ENCODE data around the gene BORCS6.

BORCS6 gene

DNA sequence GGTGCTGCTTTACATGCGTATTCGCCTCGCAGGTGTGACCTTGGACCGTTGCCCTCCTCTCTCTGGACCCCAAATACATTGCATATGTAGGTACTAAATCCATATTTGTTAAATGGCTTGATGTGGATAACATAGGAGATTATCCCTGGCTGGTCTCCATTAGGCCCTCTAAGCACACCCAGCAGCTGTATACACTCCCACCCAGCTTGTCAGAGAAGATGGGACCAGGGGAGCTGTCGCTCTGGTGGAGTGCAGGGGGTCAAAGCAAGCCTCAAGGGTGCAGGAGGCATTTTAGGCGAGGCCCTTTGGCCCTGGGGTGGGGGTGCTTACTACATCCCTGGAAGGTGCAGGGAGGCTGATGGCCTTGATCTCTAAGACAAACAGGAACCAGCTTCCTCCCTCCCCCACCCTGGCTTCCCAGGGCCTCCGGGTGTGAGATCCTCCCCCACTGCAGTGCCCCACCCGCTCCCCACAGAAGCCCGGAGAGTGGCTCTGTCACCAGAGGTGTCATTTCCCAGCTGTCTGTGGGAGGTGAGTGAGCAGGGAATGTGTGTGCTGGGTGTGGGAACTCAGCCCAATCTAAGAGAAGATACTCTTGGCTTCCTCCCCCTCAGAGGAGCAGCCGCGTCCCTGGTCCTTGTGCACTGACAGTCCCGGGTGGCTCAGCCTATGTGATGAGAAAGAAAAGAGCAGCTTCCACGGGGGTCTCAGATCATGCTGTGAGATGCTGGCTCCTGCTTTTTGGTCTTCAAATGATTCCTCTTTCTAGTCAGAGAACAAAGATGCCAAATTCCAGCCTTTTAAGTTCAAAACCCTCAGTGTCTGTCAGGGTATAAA is 25.8 kb downstream of the BORCS6 start:
- TF ChIP-seq, protein P1, sequence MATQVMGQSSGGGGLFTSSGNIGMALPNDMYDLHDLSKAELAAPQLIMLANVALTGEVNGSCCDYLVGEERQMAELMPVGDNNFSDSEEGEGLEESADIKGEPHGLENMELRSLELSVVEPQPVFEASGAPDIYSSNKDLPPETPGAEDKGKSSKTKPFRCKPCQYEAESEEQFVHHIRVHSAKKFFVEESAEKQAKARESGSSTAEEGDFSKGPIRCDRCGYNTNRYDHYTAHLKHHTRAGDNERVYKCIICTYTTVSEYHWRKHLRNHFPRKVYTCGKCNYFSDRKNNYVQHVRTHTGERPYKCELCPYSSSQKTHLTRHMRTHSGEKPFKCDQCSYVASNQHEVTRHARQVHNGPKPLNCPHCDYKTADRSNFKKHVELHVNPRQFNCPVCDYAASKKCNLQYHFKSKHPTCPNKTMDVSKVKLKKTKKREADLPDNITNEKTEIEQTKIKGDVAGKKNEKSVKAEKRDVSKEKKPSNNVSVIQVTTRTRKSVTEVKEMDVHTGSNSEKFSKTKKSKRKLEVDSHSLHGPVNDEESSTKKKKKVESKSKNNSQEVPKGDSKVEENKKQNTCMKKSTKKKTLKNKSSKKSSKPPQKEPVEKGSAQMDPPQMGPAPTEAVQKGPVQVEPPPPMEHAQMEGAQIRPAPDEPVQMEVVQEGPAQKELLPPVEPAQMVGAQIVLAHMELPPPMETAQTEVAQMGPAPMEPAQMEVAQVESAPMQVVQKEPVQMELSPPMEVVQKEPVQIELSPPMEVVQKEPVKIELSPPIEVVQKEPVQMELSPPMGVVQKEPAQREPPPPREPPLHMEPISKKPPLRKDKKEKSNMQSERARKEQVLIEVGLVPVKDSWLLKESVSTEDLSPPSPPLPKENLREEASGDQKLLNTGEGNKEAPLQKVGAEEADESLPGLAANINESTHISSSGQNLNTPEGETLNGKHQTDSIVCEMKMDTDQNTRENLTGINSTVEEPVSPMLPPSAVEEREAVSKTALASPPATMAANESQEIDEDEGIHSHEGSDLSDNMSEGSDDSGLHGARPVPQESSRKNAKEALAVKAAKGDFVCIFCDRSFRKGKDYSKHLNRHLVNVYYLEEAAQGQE (IDR thresholded peaks at IDR 0.05; ENCODE audit: insufficient read depth in 1 of 2, low read depth in 2 of 2, low read length in 2 of 2): 0 out of 4 replicates have a peak, but pooled peaks of 1 of the 2 experiments have one; percentile 31
- TF ChIP-seq POLR2AphosphoS5 (IDR thresholded peaks at IDR 0.05; ENCODE audit: low read depth, low read length) (peak; percentile 48; the same call in 1 of the 2 replicates), TAF1 (IDR thresholded peaks at IDR 0.05; ENCODE audit: borderline replicate concordance, insufficient read depth, low read length) (peak; percentile 35; the same call in 1 of the 2 replicates), SIN3A (IDR thresholded peaks at IDR 0.05; ENCODE audit: borderline replicate concordance, insufficient read depth, low read length) (no peak; the same call in 1 of the 2 replicates), FOXP2 (optimal IDR thresholded peaks at IDR 0.05; ENCODE audit: borderline replicate concordance, extremely low read depth, extremely low read length, insufficient read depth) (peak; percentile 78)

DNA sequence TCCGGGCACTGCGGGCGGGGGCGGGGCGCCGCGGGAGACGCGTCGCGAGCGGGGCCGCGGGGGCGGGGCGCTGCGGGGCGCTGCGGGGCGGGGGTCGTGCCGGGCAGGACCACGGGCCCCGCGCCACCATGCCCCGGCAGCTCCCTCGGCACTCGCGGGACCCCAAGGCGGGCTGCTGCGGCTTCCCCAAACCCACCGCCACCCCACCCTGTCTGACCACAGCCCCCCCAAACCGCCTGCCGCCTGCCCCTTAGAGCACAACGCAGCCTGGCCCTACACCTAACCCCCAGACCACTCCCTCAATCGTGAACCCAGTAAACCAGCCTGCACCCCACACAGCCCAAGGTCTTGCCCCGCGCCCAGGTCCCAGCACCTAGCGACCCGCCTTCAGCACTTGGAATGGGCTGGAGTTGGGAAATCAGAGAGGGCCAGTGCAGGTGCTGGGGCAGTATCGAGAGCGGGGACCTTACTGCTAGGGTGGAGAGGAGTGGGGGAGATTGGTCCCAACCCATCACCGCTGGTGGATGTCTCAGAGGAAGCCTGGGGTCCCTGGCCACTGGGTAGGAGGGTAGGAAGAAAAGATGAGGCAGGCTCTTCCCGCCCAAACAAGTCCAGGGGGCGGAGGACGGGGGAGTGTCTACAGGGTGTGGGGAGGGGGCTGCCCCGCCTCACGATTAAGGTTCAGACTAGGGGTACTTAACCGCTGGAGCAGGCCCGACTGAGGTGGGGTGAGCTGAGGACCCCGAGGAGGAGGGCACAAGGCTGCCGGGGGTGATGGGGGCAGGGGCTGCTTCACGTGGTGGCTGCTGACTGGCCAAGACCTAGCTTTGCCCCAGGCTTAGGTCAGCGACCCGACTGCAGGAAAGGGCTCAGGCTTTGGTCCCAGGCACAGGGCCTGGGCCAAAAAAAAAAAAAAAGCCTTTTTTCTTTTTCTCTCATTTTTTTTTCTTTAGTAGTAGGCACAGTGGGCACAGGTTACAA is 26.7 kb downstream of the BORCS6 start:
- TF ChIP-seq TAF1 (IDR thresholded peaks at IDR 0.05; ENCODE audit: borderline replicate concordance, insufficient read depth, low read length) (no peak), SIN3A (IDR thresholded peaks at IDR 0.05; ENCODE audit: borderline replicate concordance, insufficient read depth, low read length) (no peak), POLR2AphosphoS5 (IDR thresholded peaks at IDR 0.05; ENCODE audit: low read depth, low read length) (no peak), FOXP2 (optimal IDR thresholded peaks at IDR 0.05; ENCODE audit: borderline replicate concordance, extremely low read depth, extremely low read length, insufficient read depth) (no peak)
- TF ChIP-seq, protein P1 (IDR thresholded peaks at IDR 0.05; ENCODE audit: insufficient read depth in 1 of 2, low read depth in 2 of 2, low read length in 2 of 2): no peak

DNA sequence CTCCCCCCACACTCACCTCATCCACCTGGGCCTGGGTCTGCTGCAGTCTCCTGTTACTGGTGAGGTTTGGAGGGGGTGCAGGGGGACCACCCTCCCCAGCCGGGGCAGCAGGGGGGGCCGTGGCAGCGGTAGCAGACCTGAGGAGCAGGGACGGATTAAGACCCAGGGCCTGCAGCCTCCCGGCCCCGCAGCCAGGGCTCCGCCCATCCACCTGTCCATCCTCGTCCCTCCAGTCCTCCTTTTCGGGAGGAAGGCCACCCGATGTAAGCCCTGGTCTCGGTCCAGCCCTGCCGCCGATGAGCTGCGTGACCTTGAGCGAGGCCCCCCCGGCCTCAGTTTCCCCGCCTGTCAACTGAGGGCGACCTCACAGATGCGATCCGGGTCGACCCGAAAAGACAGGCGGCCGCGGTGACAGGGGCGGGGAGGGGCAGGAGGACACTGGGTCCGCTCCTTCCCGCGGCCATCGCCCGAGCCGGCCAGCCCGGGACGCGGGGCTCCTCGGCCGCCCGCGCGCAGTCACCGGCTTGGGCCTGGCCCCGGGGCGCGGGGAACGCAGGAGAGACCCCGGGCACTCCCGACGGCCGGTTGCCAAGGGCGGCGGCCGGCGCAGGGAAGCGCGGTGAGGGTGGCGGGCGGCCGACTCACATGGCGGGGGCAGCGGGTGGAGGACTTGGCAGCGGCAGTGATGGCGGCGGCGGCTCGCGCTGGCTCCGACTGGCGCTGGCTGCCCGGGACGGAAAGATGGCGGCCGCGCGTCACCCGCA is 27.6 kb downstream of the BORCS6 start, which contains the start of gene VAMP2:
TSS of gene VAMP2 (minus strand) at position 716 of the 764 bp plus-strand sequence. CDS start at position 647, 69 bp downstream.
- peak; percentile 77 for TF ChIP-seq FOXP2 (optimal IDR thresholded peaks at IDR 0.05; ENCODE audit: borderline replicate concordance, extremely low read depth, extremely low read length, insufficient read depth)
- TF ChIP-seq, protein P1 (IDR thresholded peaks at IDR 0.05; ENCODE audit: insufficient read depth in 1 of 2, low read depth in 2 of 2, low read length in 2 of 2): no peak
- peak; percentile 55; the same call in 1 of the 2 replicates for TF ChIP-seq POLR2AphosphoS5 (IDR thresholded peaks at IDR 0.05; ENCODE audit: low read depth, low read length)
- 0 out of 2 replicates have a peak, but pooled peaks have one; percentile 38 for TF ChIP-seq SIN3A (IDR thresholded peaks at IDR 0.05; ENCODE audit: borderline replicate concordance, insufficient read depth, low read length)
- TF ChIP-seq TAF1 (IDR thresholded peaks at IDR 0.05; ENCODE audit: borderline replicate concordance, insufficient read depth, low read length): peak; percentile 54; the same call in 1 of the 2 replicates

Measured in PFSK-1 (cell line).